Urothelium cell line (cell line): ENCODE measurements around the gene NALCN.
A peak's percentile ranks its signal among the peaks of the same experiment; 100 is the strongest.

Experiments used
- DNase-seq: peaks from one replicate; pipeline ENCODE4 v3.0.0; 2011; ENCODE audit warnings: low spot score, mixed read lengths
- FAIRE-seq: peaks from 2 replicates; lab custom pipeline; 2011; peaks lifted over from hg19 to GRCh38; lab: Jason Lieb, UNC

The NALCN gene

DNA sequence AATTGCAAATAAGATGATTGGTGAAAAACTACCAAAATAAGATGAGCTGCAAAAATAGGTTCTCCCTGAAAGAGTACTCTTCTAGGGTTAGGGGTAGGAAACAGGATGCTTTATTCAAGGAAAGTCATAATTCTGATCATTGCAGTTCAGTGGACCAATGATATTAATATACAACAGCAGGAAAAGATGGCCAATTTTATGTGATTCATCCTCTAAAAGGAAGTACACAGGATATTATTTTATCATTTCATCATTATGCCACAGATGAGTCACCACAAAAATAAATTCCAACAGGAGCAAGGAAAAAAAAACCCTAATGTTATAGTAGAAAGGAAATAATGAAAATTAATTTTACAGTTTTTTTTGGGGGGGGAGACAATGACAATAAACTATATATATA lies 205.0 kb downstream of the NALCN start:
- FAIRE-seq (no peak), DNase-seq (peak; percentile 4)

DNA sequence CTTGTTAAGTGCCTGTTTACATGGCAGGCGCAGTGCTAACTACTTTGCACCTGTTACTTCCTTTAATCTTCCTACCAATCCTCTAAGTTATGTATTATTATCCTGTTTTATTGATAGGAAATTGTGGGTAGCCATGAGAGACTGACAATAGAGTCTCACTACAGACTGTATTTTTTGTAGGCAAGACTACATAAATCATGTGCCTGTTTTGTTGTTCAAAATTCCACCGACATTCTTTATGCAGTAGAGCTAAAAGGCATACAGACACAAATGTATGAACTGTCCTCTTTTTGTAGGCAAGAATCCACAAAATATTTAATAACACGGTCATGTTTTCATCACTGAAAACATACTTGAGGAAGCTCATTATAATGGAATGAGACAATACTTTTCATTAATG lies 205.5 kb downstream of the NALCN start:
- DNase-seq, result no peak
- no peak for FAIRE-seq

DNA sequence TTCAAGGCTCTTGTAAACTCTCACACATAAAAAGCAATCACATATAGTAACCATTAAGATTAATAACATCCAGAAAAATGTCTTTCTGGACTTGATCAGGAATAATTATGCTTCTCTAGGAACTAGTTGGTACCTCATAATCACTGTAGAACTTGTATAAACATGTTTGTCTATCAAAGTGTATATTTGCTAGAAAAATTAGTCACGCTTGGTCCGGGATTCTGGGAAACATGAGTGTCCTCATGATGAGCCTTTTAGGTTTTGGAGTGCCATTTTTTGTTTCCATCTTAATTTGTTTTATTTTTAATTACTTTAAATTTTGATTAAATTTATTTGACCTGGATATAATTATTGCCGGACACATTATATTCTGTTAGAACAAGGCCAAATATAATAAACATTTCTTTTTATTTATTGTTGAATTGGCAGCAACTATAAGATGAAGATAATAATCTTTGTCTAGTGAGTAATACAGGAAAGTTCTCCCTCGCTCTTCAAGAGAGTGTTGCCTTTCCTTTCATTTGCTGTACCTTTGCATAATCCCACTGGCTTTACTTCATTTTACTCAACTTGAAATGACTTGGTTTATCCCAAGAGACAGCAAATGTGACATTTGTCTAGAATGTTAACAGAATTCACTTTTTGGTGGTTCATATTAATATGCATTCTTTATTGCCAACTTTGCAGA lies 207.0 kb downstream of the NALCN start:
- DNase-seq, result no peak
- no peak for FAIRE-seq

DNA sequence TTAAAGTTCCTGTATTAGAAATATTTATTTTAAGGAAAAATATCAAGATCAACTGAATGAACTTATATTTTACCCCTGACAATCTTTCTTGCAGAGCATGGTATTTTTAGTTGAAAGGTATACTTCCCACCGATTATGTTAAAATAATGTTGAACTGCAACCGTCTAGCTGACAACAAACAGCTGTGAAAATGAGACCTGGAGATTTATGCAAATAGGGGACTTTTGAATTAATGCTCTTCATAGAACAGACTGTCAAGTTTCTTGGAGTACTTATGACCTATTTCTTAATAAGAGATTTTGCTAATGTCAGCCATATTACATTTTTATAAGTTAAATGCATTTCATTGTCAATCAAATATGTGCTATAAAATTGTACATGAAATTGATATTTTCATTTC lies 210.9 kb downstream of the NALCN start:
- DNase-seq (no peak), FAIRE-seq (no peak)

DNA sequence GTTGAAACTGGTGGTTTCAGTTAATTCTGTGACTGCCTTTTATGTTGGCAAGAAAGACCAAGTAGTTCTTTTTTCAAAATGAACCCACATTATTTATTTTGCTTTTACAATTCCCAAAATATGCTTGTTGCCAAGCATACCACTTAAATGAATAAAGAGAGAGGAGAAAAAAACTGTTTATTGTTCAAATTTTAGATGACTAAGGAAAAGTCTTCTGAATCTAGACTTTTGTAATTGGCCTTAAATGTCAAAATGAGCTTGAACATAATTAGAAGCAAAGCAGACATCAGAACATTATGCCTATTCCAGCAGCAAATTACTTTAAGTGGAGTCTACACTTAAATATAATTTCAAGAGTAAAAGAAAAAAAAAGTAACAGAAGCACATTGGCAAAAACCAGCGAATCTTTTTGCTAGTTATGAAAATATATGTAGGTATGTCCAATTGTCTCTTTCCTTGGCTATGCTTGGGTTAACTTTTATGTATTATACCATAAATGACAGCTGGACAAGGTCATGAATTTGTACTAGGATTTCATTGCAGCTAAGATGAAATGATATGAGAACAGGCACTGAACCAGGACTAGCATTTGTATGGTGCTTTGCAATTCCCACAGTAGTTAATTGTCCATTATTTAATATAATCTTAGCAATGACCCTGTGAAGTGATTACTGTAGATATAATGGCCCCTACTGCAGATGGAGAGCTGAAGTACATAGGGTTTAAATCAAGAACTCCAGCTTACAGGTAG lies 211.9 kb downstream of the NALCN start:
- no peak for DNase-seq

DNA sequence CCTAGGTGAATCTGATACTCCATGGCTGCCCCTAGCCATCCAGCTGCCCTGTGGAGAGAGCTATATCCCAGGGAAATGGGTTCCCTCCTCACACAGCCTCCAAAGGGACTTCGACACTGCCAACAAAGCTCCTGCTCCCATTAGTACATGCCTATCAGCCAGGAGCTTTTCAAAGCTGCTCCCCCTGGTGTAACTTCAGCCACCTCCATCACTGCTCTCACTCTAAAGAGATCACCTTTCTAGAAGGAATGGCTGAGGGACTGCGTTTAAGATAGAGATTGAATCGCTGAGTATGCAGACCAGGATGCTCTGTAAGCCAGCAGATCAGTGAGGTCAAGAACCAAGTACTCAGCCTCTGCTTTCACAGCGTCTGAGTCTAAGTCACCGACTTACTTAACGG lies 213.7 kb downstream of the NALCN start:
- DNase-seq (no peak), FAIRE-seq (no peak)

More for the DNA sequence above, 211.9 kb downstream of the NALCN start:
- no peak for FAIRE-seq

DNA sequence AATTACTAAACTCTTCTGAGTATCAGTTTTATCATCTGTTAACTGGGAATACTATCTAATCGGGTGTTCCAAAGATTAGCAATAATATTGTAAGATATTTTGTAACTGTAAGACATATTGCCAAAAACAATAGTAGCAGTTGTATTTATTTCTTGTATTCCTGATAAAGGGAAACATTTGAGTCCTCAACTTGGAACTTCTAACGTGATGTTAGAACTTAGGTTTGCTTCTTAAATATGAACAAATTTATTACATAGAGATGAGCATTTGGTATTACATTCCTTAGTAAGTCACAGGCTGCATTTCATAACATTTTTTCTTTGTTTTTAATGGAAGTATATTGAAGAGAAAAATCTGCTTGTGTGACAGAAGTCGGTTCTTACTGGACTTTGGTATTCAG lies 225.3 kb downstream of the NALCN start:
- DNase-seq (no peak), FAIRE-seq (no peak)

DNA sequence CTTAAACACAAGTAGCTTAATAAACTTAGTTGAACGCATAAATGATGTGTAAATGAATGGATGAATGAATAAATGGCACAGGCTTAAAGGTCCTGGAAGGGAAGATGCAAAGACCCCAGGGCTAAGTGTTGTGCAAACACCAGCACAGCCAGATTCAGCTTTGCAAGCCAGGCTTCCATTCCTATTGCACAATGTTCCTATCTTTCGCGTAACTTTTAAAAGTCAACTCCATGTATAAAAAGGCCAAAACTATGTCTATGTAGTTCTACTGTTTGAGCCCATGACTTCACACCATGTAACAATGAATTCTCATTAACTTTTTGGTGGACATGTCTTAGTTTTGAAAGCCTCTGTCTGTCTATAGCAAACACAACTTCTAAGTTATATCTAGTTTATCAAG lies 226.0 kb downstream of the NALCN start:
- no peak for DNase-seq
- no peak for FAIRE-seq

DNA sequence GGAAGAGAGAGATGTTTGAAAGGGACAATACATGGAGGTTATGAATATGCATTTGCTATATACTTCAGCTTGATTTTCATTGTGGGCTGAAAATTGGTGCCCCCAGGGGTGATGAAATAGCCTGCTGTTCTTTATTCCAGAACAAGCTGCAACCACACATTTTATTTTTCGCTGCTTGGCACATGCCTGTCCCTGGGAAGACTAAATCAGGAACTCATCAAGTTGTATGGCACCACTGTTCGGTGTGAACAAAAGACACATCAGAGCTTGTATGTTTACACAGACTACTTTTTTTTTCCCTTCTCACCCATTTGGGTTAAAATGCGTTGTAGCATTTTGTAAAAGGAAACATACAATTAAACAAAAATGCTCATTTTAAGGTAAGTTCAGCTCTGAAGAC lies 230.7 kb downstream of the NALCN start:
- FAIRE-seq (no peak), DNase-seq (no peak)

DNA sequence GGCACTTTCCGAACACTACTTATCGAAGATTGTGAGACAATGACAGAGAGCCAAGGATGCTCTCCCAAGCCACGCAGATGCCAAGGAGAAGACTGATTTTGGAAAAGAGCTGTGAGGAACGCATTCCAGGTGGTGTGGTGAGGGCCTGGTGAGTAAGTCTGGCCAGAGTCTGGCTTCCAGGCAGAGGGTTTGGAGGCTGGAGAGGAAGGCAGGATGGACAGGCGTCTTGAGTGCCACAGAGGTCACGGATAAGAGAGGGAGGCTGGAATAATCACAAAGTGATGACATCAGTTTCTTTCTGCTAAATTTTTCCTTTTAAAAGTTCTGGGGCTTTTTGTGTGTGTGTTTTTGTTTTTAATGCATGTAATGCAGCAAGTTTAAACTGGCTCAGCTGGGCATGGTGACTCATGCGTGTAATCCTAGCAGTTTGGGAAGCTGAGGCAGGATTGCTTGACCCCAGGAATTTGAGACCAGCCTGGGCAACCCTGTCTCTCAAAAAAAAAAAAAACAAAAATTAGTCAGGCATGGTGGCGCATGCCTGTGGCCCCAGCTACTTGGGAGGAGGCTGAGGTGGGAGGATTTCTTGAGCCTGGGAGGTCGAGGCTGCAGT lies 235.1 kb downstream of the NALCN start:
- FAIRE-seq, result no peak
- DNase-seq, result peak; percentile 4

DNA sequence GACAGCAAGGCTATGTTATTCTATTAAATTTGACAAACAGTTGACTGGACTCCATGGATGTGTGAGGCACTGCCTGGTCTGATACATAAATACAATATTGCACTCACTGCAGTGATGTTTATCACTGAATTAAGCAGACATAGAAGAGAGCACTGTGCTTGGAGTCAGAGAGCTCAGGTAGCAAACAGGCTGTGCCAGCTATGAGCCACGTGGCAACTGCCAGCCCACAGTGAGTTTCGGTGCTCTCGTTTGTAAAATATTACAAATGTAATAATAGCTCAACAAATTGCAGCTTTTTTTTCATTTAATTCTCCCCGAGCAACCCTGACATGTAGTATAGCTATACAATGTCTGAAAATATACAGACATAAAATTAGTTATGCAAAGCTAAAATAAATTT lies 237.3 kb downstream of the NALCN start:
- no peak for FAIRE-seq

DNA sequence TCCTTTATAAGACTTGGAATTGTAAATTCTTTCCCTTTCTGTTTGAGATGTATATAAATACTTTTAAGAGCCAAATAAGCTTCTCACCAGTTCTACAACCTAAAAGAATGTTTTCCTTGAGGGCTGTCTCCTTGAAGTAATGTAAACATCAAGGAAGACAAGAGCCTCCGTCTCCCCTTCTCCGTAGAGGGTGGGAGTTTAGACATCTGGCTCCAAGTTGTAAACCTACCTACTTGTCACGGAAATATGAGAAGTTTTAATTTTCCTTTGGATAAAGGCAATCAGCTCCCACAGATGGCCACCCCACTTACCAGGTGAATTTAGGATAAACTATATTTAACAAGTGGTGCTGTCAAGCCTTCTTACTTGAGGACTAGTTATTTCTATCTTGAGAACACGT lies 237.9 kb downstream of the NALCN start:
- FAIRE-seq (no peak), DNase-seq (no peak)

More for the DNA sequence above, 237.3 kb downstream of the NALCN start:
- no peak for DNase-seq

DNA sequence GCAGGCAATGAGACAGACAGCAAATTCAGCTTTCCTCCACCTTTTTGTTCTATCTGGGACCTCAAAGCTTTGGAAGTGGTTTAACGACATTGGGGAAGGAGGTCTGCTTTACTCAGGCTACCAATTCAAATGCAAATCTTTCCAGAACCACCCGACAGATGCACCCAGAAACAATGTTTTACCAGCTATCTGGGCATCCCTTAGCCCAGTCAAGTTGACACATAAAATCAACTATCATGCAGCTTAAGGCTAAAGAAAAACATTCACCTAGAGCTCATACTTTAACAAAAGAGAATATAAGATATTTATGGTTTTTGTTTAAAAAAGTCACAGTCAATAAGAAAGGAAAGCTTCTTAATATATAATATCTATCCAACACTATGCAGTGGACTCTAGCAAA lies 246.0 kb downstream of the NALCN start:
- no peak for FAIRE-seq
- no peak for DNase-seq

DNA sequence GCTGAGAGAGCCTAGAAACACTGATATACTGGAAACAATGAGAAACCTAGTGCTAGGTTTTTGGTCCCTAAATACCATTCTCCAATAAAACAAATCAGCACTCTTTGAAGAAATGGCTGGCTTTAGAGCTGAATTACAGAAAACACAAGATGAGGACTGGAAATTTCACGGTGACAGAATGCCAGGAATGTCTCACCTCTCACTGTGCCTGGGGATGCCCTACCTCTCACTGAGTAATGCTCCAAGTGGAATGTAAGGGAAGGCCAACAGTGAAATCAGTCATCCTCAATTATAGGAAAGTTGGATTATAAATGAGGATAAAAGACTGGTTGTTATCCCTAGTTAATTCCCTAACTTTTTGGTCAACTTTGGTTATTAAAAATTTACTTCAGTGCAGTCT lies 259.0 kb downstream of the NALCN start:
- no peak for DNase-seq
- no peak for FAIRE-seq

DNA sequence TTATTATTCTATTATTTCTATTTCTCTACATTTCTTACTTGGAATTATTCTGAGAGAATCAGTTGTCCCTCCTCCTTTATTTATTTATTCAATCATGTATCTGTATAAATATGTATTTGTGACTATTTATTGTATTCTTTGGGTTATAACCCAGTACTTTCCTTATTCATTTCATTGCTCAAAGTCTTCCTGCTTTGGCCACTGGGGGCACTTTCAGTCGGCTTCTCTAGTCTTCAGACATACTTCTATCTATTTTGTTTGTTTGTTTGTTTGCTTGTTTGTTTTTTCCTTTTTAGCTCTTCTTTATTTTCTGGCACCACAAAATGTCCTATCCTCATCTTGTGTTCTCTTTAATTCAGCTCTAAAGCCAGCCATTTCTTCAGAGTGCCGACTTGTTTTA lies 260.4 kb downstream of the NALCN start:
- FAIRE-seq (no peak), DNase-seq (no peak)

DNA sequence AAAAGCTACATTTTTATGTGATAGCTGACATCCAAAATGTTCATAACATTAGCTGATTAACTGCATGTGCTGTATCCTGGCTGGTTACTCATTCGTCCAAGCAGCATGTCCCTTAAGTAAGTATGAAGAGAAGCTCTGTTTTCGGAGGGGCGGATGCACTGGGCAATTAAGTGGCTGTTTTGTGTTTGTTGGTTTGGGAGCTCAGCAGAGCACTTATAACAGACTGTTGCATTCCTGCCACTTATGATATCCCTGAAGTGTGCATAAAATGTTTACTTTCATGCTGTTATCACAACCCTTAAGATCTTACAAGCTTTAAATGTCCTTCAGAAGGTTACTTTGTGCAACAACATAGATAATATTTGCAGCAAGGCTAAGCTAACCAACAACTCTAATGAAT lies 264.1 kb downstream of the NALCN start:
- no peak for DNase-seq
- FAIRE-seq, result no peak

DNA sequence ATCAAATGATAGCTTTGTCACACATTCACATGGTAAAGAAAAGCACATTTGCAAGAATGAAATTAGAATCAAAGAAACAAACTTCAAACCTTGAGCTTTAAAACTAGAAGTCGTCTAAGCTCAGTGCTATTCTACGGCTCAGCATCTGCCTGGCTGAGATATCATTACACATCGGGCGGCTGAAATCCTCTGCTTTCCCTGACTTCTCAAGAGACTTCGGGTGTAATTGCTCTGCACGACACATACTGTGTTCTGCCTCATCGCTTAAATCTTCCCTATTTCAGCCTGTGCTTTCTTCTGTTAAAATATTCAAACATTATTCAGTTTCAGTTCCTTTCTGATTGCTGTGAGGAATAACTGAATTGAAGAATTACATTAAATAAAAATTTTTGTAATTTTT lies 265.3 kb downstream of the NALCN start:
- no peak for DNase-seq
- no peak for FAIRE-seq

DNA sequence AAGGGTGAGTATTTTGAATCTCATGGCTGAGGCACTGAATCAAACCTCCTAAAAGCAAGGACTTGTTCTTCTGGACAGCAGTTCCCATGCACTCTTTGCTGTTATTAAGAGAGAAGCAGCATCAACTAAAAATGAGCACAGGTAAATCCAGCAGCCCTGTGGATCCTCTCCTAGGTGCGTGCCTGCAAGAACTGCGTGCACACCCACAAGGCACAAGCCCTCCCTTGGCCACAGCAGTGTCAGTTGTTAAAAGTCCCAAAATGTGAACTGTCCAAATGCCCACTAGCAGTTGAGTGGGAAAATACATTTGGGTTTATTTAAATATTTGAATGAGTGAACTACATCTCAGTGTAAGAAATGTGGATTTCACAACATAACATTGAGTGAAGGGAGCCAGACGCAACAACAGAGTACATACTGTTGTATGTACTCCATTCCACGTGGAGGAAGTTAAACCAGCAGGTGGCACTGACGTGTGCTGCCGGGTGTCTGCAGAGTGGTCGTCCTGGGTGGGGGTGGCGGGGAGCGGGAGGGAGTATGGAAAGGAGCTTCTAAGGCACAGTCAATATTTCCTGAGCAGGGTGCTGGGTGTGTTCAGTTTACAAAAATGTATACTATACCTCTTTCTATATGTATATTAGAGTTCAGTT lies 266.4 kb downstream of the NALCN start:
- no peak for FAIRE-seq
- DNase-seq, result peak; percentile 44

DNA sequence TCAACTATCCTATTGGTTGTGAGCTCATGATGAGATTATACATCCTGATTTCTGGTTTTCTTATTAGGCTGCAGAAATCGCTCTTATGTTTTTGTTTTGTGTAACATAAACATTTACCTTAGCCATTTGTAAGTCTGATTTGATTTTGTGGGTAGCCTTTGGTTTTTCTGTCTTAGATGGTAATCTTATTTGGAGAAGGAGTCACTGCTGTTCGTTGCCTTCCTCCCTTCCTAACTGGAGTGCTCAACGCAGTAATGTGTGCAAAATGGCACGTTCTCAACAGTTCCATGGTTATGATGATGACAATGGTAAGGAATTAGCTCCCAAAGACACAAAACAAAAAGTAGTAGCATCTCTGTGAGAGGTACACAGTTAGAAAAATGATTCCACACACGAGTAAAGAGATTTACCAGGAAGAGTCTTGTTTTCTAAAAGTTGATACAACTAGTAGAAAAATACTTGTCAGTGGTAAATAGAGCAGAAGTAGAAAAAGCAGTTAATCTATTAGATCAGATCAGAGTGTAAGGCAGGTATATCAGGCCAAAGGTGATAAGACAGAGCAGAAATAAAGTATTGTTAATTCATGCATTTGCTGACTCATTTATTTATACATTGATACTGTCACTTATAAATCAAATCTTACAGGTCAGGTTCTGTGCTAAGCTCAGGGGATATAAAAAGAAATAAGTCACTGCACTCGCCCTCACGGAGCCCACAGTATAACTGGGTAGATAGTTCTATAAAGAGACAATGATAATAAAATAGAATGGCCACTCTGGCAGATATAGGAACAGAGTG lies 270.0 kb downstream of the NALCN start:
- FAIRE-seq, result no peak

DNA sequence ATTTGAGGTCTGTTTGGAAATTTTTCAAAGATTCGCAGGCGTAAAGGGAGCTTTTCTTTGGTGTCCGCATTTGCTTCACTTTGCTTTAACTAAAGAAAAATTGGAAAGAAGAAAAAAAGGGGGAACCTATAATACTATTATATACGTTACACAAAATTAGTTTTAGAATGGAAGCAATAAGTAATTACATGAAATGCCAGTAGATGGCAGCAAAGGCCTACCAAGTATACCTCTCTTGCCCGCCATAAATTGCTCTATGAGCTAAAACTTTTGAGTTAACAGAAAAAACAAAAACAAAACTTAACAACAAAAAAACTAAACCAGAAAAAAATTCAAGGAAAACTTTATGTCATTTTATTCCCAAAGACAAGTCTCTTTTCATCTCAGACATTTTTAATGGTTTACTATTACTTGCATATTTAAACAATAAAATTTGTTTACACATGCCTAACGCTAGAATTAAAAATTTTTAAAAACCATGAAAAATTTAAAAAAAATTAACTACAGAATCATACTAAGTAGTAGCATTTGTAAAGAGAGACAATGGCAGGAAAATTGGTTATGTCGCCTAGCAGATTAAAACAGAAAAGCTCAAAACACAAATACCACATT lies 271.4 kb downstream of the NALCN start:
- DNase-seq (peak; percentile 9), FAIRE-seq (no peak)

More for the DNA sequence above, 270.0 kb downstream of the NALCN start:
- DNase-seq, result no peak
